HG03196 (cell line): ENCODE results near the gene SRRT.

ENCODE experiments used
- ATAC-seq: cut with Tn5 transposase; IDR thresholded peaks from one replicate; pipeline ENCODE4 v1.9.1; 2021; ENCODE audit not compliant: unreplicated experiment

The SRRT gene

DNA sequence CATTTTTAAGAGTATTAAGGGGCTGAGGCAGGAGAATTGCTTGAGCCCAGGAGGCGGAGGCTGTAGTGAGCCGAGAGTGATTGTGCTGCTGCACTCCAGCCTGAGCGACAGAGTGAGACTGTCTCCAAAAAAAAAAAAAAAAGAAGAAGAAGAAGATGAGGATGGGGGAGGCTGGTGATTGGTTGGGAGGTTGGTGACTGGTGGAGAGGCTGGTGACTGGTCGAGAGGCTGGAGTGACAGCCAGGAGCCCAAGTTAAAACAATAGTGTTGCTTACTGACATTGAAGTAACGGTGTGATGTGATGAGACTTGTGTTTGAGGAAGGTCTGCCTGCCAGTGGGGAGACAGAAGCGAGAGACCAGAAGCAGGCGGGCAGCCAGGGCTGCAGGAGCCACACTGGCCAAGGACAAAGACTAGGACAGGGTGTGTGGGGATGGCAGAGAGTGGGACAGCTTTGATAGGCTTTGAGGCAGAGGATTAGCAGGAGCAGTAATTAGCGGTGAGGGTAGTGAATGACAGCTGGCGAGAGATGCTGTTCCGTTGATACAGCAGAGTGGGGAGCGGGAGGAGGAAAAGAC lies 4.9 kb downstream of the SRRT start:
- no peak for ATAC-seq

- no peak for ATAC-seq
Observed at GRCh38 chr7:100880645-100881044, 5.7 kb downstream of the SRRT start.

DNA sequence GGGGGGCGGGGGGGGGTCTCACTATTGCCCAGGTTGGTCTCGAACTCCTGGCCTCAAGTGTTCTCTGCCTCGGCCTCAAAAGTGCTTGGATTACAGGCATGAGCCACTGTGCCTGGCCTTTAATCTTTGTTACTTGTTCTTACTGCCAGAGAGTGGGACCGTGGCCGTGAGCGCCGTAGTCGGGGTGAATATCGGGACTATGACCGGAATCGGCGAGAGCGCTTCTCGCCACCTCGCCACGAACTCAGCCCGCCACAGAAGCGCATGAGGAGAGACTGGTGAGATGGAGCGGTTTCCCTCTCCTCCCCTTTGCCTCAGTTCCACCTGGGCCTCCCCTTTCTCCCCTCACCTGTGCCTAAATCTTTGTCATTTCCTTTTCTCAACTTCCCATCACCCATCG lies 6.2 kb downstream of the SRRT start:
- ATAC-seq: no peak

- no peak for ATAC-seq
Observed at GRCh38 chr7:100882201-100882600, 7.3 kb downstream of the SRRT start.

DNA sequence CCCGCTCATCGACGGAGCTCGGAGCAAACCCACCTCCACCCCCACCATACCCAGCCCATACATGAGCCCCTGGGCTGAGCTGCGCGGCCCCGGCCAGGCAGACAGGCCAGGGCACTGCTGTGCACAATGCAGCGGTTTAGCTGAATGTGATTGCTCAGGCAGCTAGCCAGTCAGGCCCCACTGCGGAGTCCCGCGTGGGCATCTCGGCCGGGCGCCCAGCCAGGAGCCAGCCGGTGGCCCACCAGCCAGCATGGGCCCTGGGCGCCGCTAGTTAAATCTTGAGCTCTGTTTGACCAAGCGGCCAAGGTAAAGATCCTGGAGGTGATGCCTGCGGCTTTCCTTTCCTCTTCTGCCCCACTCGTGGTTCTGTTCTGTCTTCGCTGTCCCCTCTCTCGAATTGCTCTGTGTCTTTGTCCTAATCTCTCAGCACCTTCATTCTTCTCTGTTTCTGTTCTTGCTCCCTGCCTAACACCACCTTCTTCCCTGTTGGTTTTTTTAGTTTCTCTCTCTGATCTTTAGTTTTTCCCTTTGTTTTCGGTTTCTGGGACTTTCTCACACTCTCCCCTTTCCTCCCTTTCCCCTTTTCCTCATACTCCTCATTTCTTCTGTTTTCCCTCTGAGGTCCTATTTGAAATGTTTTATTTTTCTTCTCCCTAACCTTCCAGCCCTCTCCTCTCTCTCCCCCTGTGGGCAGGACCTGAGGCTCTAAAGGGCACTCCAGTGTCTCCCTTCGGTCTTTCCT lies 8.1 kb downstream of the SRRT start:
- no peak for ATAC-seq

- ATAC-seq: no peak
Observed at GRCh38 chr7:100884736-100885439, 10.0 kb downstream of the SRRT start.

DNA sequence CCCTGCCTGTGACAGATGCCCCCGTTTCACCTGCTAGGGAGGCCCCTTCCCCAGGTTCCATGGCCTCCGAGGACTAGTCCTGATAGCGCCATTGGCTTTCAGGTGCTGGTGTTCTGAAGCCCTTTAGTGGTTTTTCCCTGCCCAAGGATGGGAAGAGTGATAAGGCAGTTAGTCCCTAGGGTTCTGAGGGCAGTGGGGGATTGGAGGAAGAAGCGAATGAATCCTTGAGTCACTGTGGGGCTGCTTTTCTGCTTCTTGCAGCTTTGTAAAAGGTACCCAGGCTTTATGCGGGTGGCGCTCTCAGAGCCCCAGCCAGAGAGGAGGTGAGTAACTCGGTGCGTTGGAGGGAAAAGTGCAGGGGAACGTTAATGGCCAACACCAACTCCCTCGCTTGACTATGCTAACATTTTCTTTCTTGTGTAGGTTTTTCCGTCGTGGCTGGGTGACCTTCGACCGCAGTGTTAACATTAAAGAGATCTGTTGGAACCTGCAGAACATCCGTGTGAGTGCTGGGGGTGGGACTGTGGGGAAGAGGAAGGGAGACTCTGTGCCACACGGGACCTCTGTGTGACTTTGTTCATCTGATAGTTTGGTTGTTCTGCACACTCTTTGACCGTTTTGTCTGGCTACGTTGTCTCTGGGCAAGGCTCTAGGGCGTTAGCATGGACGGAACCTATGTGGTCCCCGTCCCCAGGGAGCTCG lies 10.7 kb downstream of the SRRT start:
- ATAC-seq: no peak

GRCh38 chr7:100886142-100886935 lies 11.4 kb downstream of the SRRT start:
- no peak for ATAC-seq

DNA sequence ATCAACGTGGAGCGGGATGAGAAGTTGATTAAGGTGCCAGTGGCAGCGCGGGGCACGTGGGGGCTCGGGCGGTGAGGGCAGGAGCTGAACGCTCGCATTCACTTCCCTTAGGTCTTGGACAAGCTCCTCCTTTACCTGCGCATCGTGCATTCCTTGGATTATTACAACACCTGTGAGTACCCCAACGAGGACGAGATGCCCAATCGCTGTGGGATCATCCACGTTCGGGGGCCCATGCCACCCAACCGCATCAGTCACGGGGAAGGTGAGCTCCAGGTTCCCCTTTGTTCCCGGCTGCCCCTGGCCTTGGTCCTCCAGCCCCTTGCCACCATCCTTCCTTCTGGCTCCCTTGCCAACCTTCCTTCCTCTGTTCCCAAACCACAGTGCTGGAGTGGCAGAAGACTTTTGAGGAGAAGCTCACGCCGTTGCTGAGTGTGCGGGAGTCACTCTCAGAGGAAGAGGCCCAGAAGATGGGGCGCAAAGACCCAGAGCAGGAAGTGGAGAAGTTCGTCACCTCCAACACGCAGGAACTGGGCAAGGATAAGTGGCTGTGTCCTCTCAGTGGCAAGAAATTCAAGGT lies 12.1 kb downstream of the SRRT start:
- no peak for ATAC-seq

DNA sequence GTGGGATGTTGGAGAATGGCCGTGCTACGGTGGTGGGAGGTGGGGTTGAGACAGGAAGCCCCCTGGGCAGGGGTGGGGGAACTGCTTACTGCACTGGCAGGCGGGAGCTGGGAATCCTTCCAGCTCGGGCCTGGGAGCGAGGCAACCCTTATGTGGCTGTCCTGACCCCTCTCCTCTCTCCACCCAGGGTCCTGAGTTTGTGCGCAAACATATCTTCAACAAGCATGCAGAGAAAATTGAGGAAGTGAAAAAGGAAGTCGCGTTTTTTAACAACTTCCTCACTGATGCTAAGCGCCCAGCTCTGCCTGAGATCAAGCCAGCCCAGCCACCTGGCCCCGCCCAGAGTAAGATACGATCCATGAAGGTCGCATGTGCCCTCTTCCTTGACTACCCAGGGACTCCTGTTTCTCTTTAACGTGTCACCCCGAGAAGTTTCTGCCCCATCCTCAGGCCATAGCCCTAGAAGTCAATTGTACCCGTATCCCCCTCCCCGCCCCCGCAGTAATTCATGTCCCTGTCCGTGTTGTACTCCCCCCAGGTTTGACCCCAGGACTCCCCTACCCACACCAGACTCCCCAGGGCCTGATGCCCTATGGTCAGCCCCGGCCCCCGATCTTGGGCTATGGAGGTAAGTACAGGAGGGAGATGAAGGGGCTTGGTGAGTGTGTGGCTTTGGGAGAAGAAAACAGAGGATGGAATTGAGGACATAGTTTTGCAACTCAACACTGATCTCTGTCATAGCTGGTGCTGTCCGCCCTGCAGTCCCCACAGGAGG lies 12.8 kb downstream of the SRRT start:
- ATAC-seq: peak; percentile 32

DNA sequence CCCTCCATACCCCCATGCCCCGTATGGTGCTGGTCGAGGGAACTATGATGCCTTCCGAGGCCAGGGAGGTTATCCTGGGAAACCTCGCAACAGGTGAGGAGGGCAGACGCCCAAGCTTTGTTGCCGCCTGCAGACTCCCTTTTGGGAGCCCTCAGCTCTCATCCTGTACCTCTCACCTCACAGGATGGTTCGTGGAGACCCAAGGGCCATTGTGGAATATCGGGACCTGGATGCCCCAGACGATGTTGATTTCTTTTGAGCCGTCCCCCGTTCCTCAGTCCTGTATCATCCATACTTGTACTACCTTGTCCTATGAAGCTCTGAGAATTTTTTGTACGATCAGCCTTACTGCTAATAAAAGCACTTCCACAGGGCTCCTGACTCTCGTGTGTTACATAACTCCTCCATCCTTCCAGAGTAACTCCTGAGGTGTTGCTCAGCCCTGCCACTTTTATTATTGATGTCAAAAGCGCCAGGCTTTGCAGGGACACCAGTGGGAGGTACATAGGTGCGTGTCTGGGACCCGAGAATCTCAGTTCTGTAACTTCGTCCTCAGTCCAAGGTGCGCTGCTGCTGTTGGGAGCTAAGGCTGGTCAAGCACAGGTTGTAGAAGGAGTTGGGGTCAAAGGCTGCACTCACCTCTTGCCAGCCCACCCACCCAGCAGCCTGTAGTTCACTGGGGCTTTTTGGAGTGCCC lies 13.5 kb downstream of the SRRT start:
- ATAC-seq: no peak

GRCh38 chr7:100888988-100889750 lies 14.3 kb downstream of the SRRT start, which contains the start of gene UFSP1:
Gene UFSP1 (minus strand): TSS chr7:100889715. CDS start chr7:100889271, 444 bp downstream.
- peak; percentile 16 for ATAC-seq

- no peak for ATAC-seq
Observed at GRCh38 chr7:100890653-100891567, 16.0 kb downstream of the SRRT start.

GRCh38 chr7:100891568-100892247 lies 16.8 kb downstream of the SRRT start:
- ATAC-seq: no peak

DNA sequence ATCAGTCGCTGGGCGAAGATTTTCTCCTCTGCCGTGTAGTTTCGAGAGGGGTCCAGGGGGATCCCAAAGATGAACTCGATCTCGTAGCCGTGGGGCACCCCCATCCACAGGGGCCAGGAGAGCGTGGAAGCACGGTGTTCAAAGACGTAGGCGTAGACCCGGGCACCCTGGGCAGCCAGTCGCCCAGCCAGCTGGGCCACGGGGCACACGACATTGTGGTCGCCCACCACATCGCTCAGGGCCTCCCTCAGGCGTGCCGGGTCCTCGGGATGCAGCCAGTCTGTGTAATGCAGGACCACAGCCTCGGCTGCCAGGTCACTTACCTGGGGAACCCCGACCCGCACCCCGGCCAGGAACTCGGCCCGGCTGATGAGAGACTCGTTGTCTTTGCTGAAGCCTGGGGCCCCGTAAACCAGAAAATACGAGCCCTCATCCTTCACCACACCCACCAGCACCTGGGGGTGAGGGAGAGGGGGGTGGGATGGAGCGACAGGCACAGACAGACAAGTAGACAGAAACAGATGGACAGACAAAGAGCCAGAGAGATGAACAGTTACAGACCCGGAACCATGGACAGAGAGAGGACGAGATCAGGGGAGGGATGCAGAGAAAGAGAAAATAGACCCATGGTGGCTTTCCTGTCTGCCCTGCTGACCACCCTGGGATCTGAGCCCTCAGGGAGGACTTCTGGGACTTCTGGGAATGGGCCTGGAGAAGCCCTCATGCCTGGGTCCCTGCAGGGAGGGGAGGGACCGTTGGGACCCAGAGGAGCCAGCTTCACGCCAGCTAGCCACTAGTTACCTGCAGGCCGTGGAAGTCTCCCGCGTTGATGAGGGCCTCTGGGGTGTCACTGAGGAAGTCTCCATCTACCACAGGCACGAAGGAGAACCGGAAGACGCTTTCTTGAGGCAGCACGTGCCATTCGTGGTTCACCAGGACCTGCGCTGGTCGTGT lies 17.7 kb downstream of the SRRT start:
- no peak for ATAC-seq
